SH-SY5Y (cell line): ENCODE data around the gene HMCN2.

Experiments used
- GATA2 ChIP-seq: IDR thresholded peaks from 2 replicates; pipeline ENCODE4 v1.6.1; 2011; ENCODE audit warnings: mild to moderate bottlenecking, low read depth, low read length
- GATA3 ChIP-seq: IDR thresholded peaks from 2 replicates; pipeline ENCODE4 v1.6.1; 2011; ENCODE audit warnings: low read depth, mild to moderate bottlenecking, low read length, moderate library complexity

DNA sequence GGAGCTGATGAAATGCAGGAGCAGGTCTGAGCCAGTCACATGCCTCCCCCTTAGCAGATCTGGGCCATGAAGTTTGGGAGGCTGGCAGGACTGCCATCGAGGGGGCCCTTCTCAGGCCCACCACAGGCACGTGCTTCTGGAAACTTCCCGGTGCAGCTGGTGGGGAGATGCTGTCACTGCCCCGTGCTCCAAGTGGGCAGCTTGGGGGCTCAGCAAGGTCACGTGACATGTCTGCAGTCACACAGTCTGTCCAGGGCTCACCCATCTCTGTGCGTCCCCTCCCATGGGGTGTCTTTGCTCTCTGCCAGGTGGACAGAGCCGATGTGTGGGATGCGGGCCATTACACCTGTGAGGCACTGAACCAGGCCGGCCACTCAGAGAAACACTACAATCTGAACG is 99.8 kb downstream of the HMCN2 start:
- TF ChIP-seq GATA3 (no peak), GATA2 (no peak)
